ENCODE measurements around the gene CMTM6. TPM values are rescaled to one million over a fixed set of nuclear protein-coding genes. Genes with fewer than 3 reads are reported as not detected.

The CMTM6 gene
- polyA plus RNA-seq, 1 donor (not counting 4 experiments of a cell fraction or from before 2014, with no cell fraction given), result 85.4 TPM

GRCh38 chr3:32450426-32450825 lies 52.2 kb downstream of the CMTM6 start:
- H3K4me1 ChIP-seq (ENCODE audit: control insufficient read depth, extremely low read depth, insufficient read depth, low read length), result no peaks in the 10 kb centered on the region
- no peak overlapping the region for H3K9ac ChIP-seq (ENCODE audit: control insufficient read depth, extremely low read depth, insufficient read depth, low read length)
- peaks cover 23% of the 10 kb centered on the region for H3K79me2 ChIP-seq (ENCODE audit: control insufficient read depth, insufficient read depth, low read length)
- no peaks in the 10 kb centered on the region for H4K20me1 ChIP-seq (ENCODE audit: control insufficient read depth, extremely low read depth, insufficient read depth, low read length)
- DNase-seq (ENCODE audit: low read depth, low spot score), result no peak
- H3K4me3 ChIP-seq (ENCODE audit: control insufficient read depth in 2 of 3, extremely low read depth in 1 of 3, insufficient read depth in 2 of 3, low read depth in 1 of 3, low read length in 3 of 3), result no peak overlapping the region
- no peaks in the 10 kb centered on the region for H3K9me3 ChIP-seq (ENCODE audit: control insufficient read depth, low read depth, low read length)
- dilution Hi-C loops (cut with MboI; ENCODE audit: extremely low pct_ligation_motif_present, low sequenced_read_pairs), result no loop called here
- H3K9me1 ChIP-seq (ENCODE audit: control insufficient read depth, extremely low read depth, insufficient read depth, low read length), result no peaks in the 10 kb centered on the region
- H3K27ac ChIP-seq (ENCODE audit: control insufficient read depth, insufficient read depth, low read length), result no peak overlapping the region
- H3K36me3 ChIP-seq (ENCODE audit: control insufficient read depth in 2 of 2, extremely low read depth in 1 of 2, insufficient read depth in 2 of 2, low read length in 2 of 2), result peaks cover 22 to 42% of the 10 kb centered on the region in 2 experiments
- no peak overlapping the region for H2AFZ ChIP-seq (ENCODE audit: control insufficient read depth, low read length)
- TF ChIP-seq EZH2 (IDR thresholded peaks at IDR 0.05; ENCODE audit: low read length) (no peak), CTCF (optimal IDR thresholded peaks at IDR 0.05 in 1 of 3, IDR thresholded peaks at IDR 0.05 in 1 of 3, conservative IDR thresholded peaks at IDR 0.05 in 1 of 3; ENCODE audit: extremely low read depth in 1 of 3, insufficient read depth in 2 of 3, low read length in 3 of 3) (no peak)
- no peak for FAIRE-seq
- no peak overlapping the region for H3K4me2 ChIP-seq (ENCODE audit: control insufficient read depth, extremely low read depth, insufficient read depth, low read depth, low read length)
- H3K27me3 ChIP-seq (ENCODE audit: control insufficient read depth, extremely low read depth, insufficient read depth, low read length), result no peaks in the 10 kb centered on the region

- Histone ChIP-seq H3K9me1 (ENCODE audit: control insufficient read depth, extremely low read depth, insufficient read depth, low read length) (no peaks in the 10 kb centered on the region), H3K27ac (ENCODE audit: control insufficient read depth, insufficient read depth, low read length) (no peak overlapping the region), H3K36me3 (ENCODE audit: control insufficient read depth in 2 of 2, extremely low read depth in 1 of 2, insufficient read depth in 2 of 2, low read length in 2 of 2) (peaks cover 22 to 34% of the 10 kb centered on the region in 2 experiments), H3K4me1 (ENCODE audit: control insufficient read depth, extremely low read depth, insufficient read depth, low read length) (no peaks in the 10 kb centered on the region), H3K4me2 (ENCODE audit: control insufficient read depth, extremely low read depth, insufficient read depth, low read depth, low read length) (no peak overlapping the region), H3K9ac (ENCODE audit: control insufficient read depth, extremely low read depth, insufficient read depth, low read length) (no peak overlapping the region), H3K27me3 (ENCODE audit: control insufficient read depth, extremely low read depth, insufficient read depth, low read length) (no peaks in the 10 kb centered on the region), H4K20me1 (ENCODE audit: control insufficient read depth, extremely low read depth, insufficient read depth, low read length) (no peaks in the 10 kb centered on the region), H3K4me3 (ENCODE audit: control insufficient read depth in 2 of 3, extremely low read depth in 1 of 3, insufficient read depth in 2 of 3, low read depth in 1 of 3, low read length in 3 of 3) (no peak overlapping the region), H2AFZ (ENCODE audit: control insufficient read depth, low read length) (no peak overlapping the region), H3K9me3 (ENCODE audit: control insufficient read depth, low read depth, low read length) (no peaks in the 10 kb centered on the region), H3K79me2 (ENCODE audit: control insufficient read depth, insufficient read depth, low read length) (peaks cover 30% of the 10 kb centered on the region)
- no peak for DNase-seq (ENCODE audit: low read depth, low spot score)
- no peak for FAIRE-seq
- TF ChIP-seq EZH2 (IDR thresholded peaks at IDR 0.05; ENCODE audit: low read length), result no peak
- no peak for TF ChIP-seq CTCF (optimal IDR thresholded peaks at IDR 0.05 in 1 of 3, IDR thresholded peaks at IDR 0.05 in 1 of 3, conservative IDR thresholded peaks at IDR 0.05 in 1 of 3; ENCODE audit: extremely low read depth in 1 of 3, insufficient read depth in 2 of 3, low read length in 3 of 3)
- dilution Hi-C loops (cut with MboI; ENCODE audit: extremely low pct_ligation_motif_present, low sequenced_read_pairs), result no loop called here
These were observed 53.0 kb downstream of the CMTM6 start for GRCh38 chr3:32449691-32450090.
